ENCODE results near the gene SERGEF.

GRCh38 chr11:17846852-17847453 lies 165.9 kb downstream of the SERGEF start:
- TF ChIP-seq MAZ (IDR thresholded peaks at IDR 0.05; ENCODE audit: borderline replicate concordance, low read depth, low read length) = no peak
- no peak for TF ChIP-seq MAZ (CRISPR knock-in tag; IDR thresholded peaks at IDR 0.05; ENCODE audit: low read depth)
- no peak for TF ChIP-seq KDM5A (IDR thresholded peaks at IDR 0.05; ENCODE audit: borderline replicate concordance, low read length)
- no peak for TF ChIP-seq ZNF367 (CRISPR knock-in tag; IDR thresholded peaks at IDR 0.05; ENCODE audit: borderline replicate concordance)
- TF ChIP-seq CBX5 (CRISPR knock-in tag; IDR thresholded peaks at IDR 0.05; ENCODE audit: borderline replicate concordance) = no peak
- no peak for TF ChIP-seq ZNF883 (CRISPR knock-in tag; IDR thresholded peaks at IDR 0.05; ENCODE audit: not compliant biosample characterization)
